Activated naive CD4-positive, alpha-beta T cell (primary cell): ENCODE results near the gene STKLD1.

Experiments
- DNase-seq, 4 experiments: peaks; one replicate each; lab custom pipeline; 2025; lab: John Stamatoyannopoulos, UW

STKLD1 gene

DNA sequence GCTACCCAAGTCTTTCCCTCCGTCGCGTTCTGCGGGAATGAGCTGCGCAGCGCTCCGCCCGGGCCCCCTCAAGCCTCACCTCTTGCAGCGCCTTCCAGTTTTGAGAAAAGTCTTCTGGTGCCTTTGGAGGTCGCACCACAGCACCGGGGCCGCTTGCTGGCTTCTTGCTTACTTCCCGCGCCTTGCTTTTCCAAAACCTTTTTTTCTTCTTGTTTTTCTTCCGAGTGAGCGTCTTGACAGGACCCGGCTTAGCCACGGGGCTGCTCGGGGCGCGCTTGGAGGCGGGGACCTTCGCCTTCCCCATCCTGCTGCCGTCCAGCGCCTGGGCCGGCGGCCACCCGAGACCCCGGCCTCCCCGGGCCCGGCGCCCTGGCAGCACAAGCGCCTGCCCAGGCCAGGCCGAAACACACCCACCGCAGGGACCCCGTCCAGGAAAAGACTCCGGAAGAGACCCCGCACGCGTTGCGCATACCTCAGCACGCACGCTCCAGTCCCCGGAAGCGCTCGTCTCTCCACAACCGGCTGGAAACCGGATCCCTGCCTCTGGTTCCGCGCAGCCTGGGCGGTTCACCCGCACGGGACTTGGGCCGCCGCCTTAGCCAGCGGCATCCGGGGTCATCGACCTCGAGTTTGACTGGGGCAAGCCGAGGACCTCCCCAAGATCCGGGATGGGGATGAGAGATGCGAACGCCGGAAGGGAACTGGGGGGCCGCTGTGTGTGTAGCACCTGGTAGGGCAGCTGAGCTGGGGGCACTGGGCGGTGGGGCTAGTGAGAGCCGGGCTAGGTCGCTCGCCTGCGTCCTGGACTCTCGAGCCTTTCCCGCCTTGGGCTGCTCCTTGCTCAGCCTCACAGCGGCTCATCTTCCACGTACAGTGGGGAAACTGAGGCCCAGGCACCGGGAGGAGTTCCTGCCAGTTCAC, 41.6 kb downstream of the STKLD1 start, which contains the start of gene REXO4:
REXO4 (minus strand) TSS at position 470 of the 921 bp plus-strand sequence; CDS start at position 304, 166 bp downstream.
- DNase-seq: peak; percentile 63 to 78 (median 73)

GRCh38 chr9:133419005-133419404, 42.8 kb downstream of the STKLD1 start:
- DNase-seq: no peak

DNA sequence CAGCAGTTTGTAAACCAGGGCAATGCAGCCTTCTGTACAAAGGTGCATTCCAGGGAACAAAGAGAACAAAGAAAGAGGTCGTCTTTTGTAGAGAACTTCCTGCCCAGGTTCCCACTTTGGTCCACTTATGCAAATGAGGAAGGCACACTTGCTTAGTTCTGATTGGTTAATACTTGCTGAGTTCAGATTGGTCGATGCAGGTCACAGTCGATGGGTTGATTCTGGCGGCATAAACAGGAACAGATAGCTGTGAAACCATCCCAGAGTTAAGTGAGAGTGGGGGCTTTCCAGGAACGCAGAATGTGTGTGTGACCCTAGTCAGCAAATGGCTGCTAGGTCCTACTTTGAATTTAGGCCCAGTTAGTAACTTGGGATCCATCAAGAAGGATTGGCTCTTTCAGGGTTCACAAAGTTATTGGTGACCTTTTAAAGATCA, 44.2 kb downstream of the STKLD1 start:
- no peak for DNase-seq

DNA sequence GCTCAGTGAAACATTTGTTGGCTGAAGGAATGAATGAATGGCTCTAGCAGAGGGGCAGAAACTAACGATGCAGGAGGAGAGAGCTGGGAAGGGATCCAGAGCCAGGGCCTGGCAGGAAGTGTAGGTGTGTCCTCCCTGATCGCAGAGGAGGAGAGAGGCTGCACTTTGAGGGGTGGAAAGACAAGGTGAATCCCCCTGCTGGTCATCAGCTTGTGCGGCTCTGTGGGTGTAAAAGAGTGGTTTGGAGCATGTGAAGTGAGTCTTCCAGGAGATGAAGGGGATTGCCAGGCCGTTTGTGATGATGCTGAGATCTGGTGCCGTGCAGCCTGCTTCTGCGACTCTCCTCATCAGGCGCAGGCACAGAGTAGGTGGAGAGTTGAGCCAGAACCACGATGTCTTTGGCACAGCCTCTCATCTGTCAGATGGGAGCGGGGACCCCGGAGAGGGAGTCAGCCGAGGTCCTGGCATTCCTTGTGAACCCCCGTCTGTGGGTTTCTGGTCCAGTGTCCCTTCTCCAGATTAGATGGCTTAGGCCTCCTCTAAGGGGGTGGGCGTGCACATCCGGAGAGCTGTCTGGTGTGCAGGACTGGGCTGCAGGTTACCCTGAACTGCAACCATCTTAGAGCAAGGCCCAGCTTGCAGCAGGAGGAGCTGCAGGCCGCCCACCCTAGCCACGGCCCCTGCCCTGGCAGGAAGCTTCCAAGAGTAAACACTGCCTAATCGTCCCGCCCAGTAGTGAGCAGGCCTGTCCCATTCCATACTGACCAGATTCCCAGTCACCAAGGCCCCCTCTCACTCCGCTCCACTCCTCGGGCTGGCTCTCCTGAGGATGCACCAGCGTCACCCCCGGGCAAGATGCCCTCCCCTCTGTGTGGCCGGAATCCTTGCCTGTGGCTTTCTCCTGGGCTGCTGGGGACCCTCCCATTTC, 45.7 kb downstream of the STKLD1 start, which contains the start of gene ADAMTS13:
ADAMTS13 (plus strand) TSS at position 753 of the 928 bp plus-strand sequence; CDS start at position 830, 77 bp downstream.
- no peak for DNase-seq

DNA sequence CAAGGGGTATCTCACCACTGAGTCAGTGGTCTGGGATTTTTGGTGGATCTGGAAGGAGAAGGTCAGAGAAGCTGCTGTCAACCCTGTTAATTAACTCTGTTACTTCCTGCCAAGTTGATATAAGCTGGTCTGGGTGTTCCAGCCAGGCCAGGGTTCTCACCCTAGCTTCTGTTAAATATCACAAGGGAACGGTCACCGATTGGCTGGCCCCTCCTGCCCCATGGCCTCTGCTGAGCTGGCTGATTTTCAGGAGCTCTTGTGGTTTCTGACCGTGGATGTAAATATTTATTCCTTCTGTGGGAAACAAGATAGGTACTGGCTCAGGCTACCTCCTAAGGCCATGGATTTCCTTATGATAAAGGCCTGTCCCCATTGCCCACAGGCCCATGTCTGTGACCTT, 47.0 kb downstream of the STKLD1 start:
- no peak for DNase-seq

DNA sequence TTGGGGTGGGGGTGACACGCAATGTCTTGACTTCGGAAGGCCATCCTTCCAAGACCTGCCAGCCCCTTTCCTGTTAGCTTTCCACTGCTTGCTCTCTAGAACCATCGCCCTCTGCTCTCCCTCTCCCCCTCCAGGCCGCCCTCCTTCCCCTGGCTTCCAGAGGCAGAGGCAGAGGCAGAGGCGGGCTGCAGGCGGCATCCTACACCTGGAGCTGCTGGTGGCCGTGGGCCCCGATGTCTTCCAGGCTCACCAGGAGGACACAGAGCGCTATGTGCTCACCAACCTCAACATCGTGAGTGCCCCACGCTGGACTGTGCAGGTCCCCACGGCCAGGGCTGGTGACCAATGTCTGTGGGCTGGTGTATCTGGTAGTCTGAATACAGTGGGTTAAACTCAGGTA, 48.0 kb downstream of the STKLD1 start:
- no peak for DNase-seq

DNA sequence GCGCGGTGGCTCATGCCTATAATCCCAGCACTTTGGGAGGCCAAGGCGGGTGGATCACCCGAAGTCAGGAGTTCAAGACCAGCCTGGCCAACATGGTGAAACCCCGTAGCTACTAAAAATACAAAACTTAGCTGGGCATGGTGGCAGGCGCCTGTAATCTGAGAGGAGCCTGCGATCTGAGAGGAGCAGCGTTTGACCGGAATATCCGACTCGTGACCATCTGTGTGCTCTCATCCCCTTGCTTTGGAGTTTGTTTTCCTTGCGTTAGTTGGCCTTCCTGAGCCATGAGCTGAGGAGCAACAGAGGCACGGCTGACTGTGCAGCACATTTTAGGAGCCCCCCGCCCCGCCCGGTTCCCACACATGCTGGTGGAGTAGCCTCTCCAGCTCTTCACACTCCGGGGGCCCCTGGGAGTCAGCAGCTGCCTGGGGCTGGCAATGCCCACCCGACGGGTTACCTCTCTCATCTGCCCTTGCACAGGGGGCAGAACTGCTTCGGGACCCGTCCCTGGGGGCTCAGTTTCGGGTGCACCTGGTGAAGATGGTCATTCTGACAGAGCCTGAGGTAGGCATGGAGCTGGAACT, 49.0 kb downstream of the STKLD1 start:
- no peak for DNase-seq

GRCh38 chr9:133426011-133426410, 49.8 kb downstream of the STKLD1 start:
- DNase-seq: no peak

- DNase-seq: no peak
These were observed 51.6 kb downstream of the STKLD1 start for GRCh38 chr9:133427658-133428348.

DNA sequence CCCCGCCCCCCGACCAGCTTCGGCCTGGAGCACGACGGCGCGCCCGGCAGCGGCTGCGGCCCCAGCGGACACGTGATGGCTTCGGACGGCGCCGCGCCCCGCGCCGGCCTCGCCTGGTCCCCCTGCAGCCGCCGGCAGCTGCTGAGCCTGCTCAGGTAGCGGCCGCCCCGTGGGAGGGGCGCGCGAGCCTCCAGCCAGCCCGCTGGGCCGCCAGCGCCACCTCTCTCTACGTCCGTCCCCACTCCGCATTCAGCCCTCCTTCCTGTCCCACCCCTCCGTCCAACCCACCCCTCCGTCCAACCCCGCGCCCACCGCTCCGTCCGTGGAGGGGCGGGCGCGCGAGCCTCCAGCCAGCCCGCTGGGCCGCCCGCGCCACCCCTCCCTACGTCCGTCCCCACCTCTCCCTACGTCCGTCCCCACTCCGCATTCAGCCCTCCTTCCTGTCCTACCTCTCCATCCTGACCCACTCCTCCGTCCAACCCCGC, 52.5 kb downstream of the STKLD1 start:
- no peak for DNase-seq

DNA sequence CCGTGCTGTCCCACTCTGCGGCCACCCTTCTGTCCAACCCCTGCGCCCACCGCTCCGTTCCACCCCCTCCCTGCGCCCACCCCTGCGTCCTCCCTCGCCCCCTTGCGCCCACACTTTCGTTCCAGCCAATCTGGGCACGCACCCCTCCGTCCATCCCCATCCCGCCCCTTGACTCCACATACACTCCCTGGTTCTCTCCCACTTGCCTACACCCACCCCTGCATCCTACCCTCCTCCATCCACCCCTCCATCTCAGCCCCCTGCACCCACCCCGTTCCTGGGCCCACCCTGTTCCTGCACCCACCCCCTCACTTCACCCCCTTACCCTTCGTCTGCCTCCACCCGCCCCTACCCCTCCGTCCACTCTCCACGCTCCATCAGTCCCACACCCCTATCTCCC, 53.0 kb downstream of the STKLD1 start:
- no peak for DNase-seq

GRCh38 chr9:133429641-133430161, 53.5 kb downstream of the STKLD1 start:
- peak in 1 of 4 experiments; percentile 5 for DNase-seq

GRCh38 chr9:133430244-133430643, 54.1 kb downstream of the STKLD1 start:
- no peak for DNase-seq

GRCh38 chr9:133433351-133433843, 57.2 kb downstream of the STKLD1 start:
- DNase-seq: no peak

GRCh38 chr9:133436681-133437080, 60.5 kb downstream of the STKLD1 start:
- DNase-seq: no peak

- no peak for DNase-seq
These were observed 61.8 kb downstream of the STKLD1 start for GRCh38 chr9:133437753-133438531.

GRCh38 chr9:133439337-133439736, 63.2 kb downstream of the STKLD1 start:
- DNase-seq: no peak

DNA sequence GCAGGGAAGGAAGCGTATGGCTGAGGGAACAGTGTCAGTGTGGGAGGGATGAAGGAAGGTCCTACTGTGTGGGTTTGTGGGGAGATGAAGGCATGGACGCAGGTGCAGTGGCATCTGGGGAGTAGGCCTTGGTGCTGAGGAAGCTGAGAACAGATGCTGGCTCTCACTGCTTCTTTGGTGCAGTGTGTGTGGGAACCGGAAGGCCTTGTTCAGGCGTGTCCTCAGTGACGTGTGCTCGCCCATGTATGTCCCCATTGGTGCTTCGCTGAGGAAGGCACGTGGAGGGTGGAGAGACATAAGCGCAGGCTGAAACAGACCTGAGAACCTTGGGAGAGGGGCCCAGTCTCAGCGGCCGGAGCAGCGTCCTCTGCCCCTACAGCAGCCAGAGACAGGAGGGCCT, 64.7 kb downstream of the STKLD1 start:
- DNase-seq: no peak

DNA sequence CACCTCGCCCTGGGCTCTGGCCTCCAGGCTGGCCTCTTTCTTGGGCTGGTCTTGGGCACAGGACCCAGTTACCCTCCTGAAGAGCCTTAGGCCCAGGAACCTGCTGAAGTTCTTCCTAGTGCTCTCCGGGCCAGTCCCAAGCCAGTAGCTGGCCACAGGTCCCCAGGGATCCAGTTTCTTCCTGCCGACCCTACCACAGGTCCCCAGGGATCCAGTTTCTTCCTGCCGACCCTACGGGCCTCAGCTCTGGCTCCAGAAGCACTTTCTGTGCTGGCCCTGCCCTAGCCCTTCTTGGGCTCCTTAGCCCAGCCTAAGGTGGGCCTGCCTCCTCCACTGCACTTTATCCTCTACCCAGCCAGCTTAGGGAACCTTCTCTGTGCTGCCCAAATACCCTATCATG, 65.4 kb downstream of the STKLD1 start:
- no peak for DNase-seq

DNA sequence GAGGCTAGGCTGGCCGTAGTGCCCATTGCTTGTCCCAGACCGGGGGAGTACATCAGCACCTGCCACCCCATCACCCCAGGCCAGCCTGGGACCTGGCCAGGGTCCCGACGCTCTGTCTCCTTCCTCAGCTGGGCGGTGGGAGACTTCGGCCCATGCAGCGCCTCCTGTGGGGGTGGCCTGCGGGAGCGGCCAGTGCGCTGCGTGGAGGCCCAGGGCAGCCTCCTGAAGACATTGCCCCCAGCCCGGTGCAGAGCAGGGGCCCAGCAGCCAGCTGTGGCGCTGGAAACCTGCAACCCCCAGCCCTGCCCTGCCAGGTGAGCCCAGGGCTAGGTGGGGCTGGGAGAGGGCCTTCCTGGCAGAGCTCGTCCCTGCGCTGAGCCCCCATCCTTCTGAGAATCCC, 67.1 kb downstream of the STKLD1 start:
- no peak for DNase-seq
